ENCODE results near the gene CRYBG1. TPM values are rescaled to one million over a fixed set of nuclear protein-coding genes. Genes with fewer than 3 reads are reported as not detected.

CRYBG1 gene
- total and polyA plus RNA-seq, 2 experiments from 2014 or later = 3.2 to 10.0 TPM

- peaks cover 18% of the 10 kb centered on the region for H3K4me1 ChIP-seq (ENCODE audit: insufficient read depth)
- no peaks in the 10 kb centered on the region for H3K36me3 ChIP-seq (replicated peaks; ENCODE audit: insufficient read depth, low read depth)
- no peaks in the 10 kb centered on the region for H3K27me3 ChIP-seq
- peak overlapping the region; percentile 59 for H3K4me2 ChIP-seq
- peak overlapping the region; percentile 71 for H3K27ac ChIP-seq
- no peaks in the 10 kb centered on the region for H3K79me2 ChIP-seq
- H4K20me1 ChIP-seq (ENCODE audit: insufficient read depth, poor library complexity, severe bottlenecking) = no peaks in the 10 kb centered on the region
- WGBS (ENCODE audit: low lambda C conversion rate, missing lambda C conversion rate) = 56% methylated on average over 3 of the region's 3 CpGs
- no peak overlapping the region for H2AFZ ChIP-seq
- H3K9me3 ChIP-seq (ENCODE audit: low read depth) = no peaks in the 10 kb centered on the region
- TF ChIP-seq EZH2phosphoT487 (IDR thresholded peaks at IDR 0.05; ENCODE audit: low read depth, severe bottlenecking, unreplicated experiment) (no peak), EZH2 (IDR thresholded peaks at IDR 0.05; ENCODE audit: borderline replicate concordance) (no peak), CTCF (IDR thresholded peaks at IDR 0.05; ENCODE audit: poor library complexity) (no peak)
- no peaks in the 10 kb centered on the region for H3K9me2 ChIP-seq (replicated peaks; ENCODE audit: insufficient read depth)
- peak; percentile 19 for DNase-seq (ENCODE audit: low spot score)
- H3K4me3 ChIP-seq = no peak overlapping the region
These were observed 50.5 kb downstream of the CRYBG1 start for GRCh38 chr6:106411056-106411455.

- Histone ChIP-seq H3K9me3 (ENCODE audit: low read depth) (no peaks in the 10 kb centered on the region), H3K27me3 (no peaks in the 10 kb centered on the region), H3K4me2 (peak overlapping the region; percentile 59), H2AFZ (no peak overlapping the region), H3K4me3 (no peak overlapping the region), H3K36me3 (replicated peaks; ENCODE audit: insufficient read depth, low read depth) (no peaks in the 10 kb centered on the region), H3K4me1 (ENCODE audit: insufficient read depth) (peaks cover 24% of the 10 kb centered on the region), H3K79me2 (no peaks in the 10 kb centered on the region), H3K9me2 (replicated peaks; ENCODE audit: insufficient read depth) (no peaks in the 10 kb centered on the region), H4K20me1 (ENCODE audit: insufficient read depth, poor library complexity, severe bottlenecking) (no peaks in the 10 kb centered on the region), H3K27ac (peak overlapping the region; percentile 71)
- TF ChIP-seq CTCF (IDR thresholded peaks at IDR 0.05; ENCODE audit: poor library complexity) = no peak
- no peak for TF ChIP-seq EZH2 (IDR thresholded peaks at IDR 0.05; ENCODE audit: borderline replicate concordance)
- TF ChIP-seq EZH2phosphoT487 (IDR thresholded peaks at IDR 0.05; ENCODE audit: low read depth, severe bottlenecking, unreplicated experiment) = no peak
- 79% methylated on average over 6 of the region's 6 CpGs for WGBS (ENCODE audit: low lambda C conversion rate, missing lambda C conversion rate)
- DNase-seq (ENCODE audit: low spot score) = peak; percentile 26
These were observed 51.2 kb downstream of the CRYBG1 start for GRCh38 chr6:106411643-106412200.

GRCh38 chr6:106413016-106413415 lies 52.5 kb downstream of the CRYBG1 start:
- Histone ChIP-seq H3K9me3 (ENCODE audit: low read depth) (no peaks in the 10 kb centered on the region), H3K27me3 (no peaks in the 10 kb centered on the region), H3K79me2 (no peaks in the 10 kb centered on the region), H3K4me1 (ENCODE audit: insufficient read depth) (peaks cover 24% of the 10 kb centered on the region), H3K4me3 (no peak overlapping the region), H3K36me3 (replicated peaks; ENCODE audit: insufficient read depth, low read depth) (no peaks in the 10 kb centered on the region), H4K20me1 (ENCODE audit: insufficient read depth, poor library complexity, severe bottlenecking) (no peaks in the 10 kb centered on the region), H3K4me2 (no peak overlapping the region), H3K9me2 (replicated peaks; ENCODE audit: insufficient read depth) (no peaks in the 10 kb centered on the region), H3K27ac (peak overlapping the region; percentile 71), H2AFZ (no peak overlapping the region)
- DNase-seq (ENCODE audit: low spot score) = no peak
- TF ChIP-seq CTCF (IDR thresholded peaks at IDR 0.05; ENCODE audit: poor library complexity) = no peak
- TF ChIP-seq EZH2 (IDR thresholded peaks at IDR 0.05; ENCODE audit: borderline replicate concordance) = no peak
- no peak for TF ChIP-seq EZH2phosphoT487 (IDR thresholded peaks at IDR 0.05; ENCODE audit: low read depth, severe bottlenecking, unreplicated experiment)
